ELR (cell line): ENCODE data around the gene ZNF664.
"Not testable (repeated sequence)": the region's sequence is repeated elsewhere in the genome, so short reads cannot be mapped to it uniquely, and the experiment has no call there.

Source experiments
- DNase-seq: peaks from one replicate; pipeline ENCODE4 v3.0.0-alpha.2; 2015; ENCODE audit warnings: low read depth

The ZNF664 gene

GRCh38 chr12:123941624-123942237 lies 31.3 kb upstream of the ZNF664 start:
- DNase-seq: no peak

GRCh38 chr12:123942238-123942653 lies 30.8 kb upstream of the ZNF664 start:
- DNase-seq: peak; percentile 75

DNA sequence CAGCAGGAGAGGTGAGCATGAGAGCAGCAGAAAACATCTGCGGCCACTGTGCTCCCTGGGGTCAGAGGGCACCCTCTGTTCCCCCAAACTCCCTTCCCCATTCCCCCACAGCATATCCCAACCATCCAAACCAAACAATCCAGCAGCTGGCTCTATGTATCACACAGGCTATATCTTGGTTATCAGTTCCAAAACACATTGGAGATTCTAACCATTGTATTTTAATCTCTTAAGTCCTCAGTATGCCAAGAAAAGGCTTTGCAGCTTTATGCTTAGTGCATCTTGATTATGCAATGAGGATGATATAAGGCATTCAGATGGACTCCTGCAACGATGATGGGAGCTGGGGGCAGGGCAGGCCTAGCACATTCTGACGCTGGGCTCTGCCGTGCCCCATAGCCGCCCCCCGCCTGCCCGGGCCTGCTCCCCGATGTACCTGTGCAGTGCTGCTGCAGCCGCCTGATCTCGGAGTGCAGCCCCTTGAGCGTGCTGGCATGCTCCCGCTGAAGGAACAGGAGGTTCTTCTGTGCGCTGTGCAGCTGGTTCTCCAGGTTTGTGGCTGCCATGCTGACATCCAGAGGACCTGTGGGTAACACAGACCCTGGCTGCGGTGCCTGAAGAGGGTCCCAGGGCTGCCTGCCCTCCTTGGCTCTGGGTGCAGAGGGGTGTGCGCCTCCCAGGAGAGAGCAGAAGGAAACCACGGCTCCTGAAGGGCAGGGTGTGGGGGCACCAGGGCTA lies 29.9 kb upstream of the ZNF664 start:
- DNase-seq: no peak

GRCh38 chr12:123943816-123944215 lies 29.2 kb upstream of the ZNF664 start:
- no peak for DNase-seq

DNA sequence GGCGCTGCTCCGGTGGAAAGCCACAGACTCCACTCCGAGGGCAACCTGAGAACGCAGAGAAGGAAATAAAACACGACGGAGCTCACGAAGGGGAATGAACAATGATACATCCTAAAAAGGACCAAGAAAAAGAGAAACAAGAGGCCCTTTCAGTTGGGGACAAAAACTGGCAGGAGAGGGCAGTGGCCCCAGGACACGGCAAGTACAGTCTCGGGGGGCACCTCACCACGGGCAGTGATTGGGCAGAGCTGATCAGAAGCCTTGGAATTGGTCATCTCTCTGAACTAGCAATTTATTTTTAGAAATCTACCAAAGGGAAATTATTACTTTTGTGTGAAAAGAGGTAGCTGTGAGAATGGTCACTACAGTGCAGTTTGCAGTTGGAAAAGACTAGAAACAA lies 28.3 kb upstream of the ZNF664 start:
- no peak for DNase-seq

DNA sequence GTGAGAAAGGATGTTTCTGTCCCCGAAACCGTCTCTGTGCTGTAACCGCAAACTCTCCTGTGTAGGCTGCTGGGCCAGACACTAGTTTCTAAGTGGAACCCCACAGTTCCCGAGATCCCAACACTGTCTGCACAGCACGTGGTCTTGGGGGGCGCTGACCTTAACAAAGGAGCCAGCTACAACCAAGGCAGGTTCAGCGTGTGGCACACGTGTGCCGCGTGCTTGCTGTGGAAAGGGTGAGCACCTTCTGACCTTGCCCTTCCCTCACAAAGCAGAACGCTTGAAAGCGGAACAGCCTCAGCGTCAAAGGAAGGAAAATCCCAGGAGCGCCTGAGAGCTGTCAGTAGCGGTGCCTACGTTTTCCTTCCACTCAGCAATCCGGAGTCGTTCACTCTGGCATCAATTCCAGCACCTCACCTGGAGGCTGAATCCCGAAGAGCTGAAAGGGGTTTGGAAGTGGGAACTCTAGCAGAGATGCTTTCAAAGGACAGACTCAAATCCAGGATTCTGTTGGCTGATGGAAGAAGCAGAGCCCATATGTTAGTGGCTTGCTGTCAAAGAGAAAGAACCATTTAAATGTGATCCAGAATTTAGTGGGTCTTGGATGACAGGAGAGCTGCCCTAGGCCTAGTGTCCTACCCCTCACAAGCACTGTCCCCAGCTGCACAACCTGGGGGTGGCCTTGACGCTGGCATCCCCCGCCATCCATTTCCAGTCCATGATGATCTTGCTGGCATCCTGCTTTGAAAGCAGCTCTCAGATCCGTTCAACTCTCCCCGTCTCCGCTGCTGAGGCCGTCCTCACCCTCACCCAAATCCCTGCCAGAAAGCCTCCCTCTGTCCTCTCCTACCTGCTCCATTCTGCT lies 27.5 kb upstream of the ZNF664 start:
- DNase-seq: no peak

GRCh38 chr12:123946152-123946515 lies 26.9 kb upstream of the ZNF664 start:
- no peak for DNase-seq

DNA sequence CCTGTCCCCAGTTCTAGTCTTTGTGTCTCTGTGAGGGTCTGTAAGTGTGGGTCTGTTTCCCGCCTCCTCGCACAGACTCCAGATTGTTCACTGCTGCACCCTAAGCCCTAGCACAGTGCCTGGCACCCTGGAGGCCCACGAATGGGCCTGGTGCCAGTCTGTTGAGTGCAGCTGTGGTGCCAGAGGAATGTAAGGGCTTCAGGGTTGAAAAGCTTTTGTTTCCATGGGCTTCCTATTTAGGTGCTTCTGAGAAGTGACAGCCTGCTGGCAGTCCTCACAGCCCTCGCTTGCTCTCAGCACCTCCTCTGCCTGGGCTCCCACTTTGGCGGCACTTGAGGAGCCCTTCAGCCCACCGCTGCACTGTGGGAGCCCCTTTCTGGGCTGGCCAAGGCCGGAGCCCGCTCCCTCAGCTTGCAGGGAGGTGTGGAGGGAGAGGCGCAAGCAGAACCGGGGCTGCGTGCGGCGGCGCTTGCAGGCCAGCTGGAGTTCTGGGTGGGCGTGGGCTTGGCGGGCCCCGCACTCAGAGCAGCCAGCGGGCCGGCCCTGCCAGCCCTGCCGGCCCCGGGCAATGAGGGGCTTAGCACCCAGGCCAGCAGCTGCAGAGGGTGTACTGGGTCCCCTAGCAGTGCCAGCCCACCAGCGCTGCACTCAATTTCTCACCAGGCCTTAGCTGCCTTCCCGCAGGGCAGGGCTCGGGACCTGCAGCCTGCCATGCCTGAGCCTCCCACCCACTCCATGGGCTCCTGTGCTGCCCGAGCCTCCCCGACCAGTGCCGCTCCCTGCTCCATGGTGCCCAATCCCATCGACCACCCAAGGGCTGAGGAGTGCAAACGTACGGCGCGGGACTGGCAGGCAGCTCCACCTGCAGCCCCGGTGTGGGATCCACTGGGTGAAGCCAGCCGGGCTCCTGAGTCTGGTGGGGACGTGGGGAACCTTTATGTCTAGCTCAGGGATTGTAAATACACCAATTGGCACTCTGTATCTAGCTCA lies 26.2 kb upstream of the ZNF664 start:
- DNase-seq: not testable (repeated sequence)

- DNase-seq: not testable (repeated sequence)
Observed at GRCh38 chr12:123947531-123947930, 25.5 kb upstream of the ZNF664 start.

DNA sequence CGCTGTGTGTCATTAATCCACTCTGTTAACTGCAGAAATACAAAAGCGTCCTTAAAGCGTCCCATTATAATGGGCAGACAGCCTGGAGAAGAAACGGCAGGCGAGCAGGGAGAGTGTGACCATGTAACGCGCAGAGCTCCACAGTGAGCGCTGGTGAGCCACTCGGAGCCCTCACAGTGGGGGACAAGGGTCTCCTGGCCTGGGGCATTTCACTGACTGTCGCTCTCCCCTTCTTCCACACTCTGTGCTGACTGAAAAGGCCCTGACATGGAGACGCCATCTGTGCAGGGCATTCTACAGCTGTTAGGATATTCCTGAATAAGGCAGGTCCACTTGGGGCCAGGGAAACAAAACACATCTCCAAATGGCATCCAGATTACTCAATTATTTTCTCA lies 24.6 kb upstream of the ZNF664 start:
- no peak for DNase-seq

- no peak for DNase-seq
Observed at GRCh38 chr12:123948796-123949769, 23.9 kb upstream of the ZNF664 start.

DNA sequence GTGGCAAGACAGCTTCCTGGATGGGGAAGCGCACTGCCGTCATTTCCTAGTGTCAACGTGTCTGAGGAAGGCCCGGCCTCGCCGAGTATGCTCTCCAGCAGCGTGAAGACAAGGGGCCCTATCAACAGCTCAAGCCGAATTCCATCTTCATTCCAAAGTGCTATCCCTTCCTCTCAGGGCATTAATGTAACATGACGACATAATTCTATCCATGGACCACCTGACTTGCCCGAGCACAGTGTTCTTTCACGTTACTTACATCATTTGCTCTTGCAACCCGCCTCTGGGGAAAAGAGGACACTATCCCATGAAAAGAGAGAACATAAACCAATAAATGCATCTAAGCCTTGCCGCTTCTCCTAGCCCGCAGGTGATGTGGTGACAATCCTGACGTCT lies 23.2 kb upstream of the ZNF664 start:
- DNase-seq: no peak

DNA sequence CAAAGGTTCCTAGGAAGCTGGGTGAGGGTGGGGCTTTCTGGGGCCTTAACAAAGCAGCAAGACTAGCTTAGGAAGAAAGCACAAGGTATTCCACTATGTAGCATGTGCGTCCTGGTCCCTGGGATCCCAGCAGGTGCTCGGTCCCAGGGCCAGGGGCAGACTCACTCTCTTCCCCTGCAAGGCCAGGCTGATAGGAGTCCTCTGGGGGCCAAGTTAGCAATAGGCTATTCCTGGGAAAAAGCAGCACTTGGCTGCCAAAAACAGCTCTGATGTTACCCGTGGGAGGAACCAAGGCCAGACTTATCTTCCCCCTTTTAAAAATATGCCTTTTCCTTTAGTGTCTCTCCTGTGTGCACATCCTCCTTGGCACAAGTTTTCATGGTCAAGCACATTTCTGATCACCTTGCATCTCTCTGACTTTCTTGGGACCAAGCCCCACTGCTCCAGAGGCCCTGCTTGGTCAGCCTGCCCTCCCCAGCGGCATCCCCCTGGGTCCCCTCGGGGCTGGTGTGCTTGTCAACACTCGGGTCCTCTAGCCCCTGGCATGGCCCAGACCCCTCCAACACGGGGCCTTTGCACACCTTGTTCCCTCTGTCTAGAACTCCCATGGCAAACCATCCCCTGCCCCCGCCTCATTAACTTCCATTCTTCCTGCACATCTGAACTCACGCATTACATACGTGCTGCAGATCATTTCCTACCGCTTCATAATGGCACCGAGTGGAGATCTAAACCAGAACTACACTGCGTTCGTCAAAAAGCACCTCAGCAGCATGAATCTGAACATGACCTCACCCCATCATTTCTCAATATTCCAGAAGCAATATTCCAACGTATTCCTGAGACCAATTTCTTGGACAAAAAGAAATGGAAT lies 22.3 kb upstream of the ZNF664 start:
- DNase-seq: no peak

DNA sequence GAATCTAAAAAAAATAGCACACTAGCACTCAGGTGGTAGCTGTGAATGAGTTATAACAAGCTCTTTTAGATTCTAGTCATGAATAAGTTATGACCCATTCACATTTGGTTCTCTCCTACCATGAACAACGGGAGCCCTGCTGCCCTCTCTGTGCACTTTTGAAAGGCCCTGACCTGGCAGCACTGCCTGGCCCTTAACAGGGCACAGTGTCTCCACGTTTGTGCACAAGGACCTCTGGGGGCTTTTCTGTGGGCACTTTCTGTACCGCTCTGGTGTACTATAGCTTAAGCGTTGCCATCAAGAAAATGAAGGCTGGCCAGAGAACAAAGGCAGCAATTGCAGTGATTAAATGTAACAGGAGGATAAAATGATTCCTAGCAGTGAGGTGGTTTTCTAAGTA lies 21.5 kb upstream of the ZNF664 start:
- DNase-seq: no peak

- no peak for DNase-seq
Observed at GRCh38 chr12:123952037-123952436, 21.0 kb upstream of the ZNF664 start.

DNA sequence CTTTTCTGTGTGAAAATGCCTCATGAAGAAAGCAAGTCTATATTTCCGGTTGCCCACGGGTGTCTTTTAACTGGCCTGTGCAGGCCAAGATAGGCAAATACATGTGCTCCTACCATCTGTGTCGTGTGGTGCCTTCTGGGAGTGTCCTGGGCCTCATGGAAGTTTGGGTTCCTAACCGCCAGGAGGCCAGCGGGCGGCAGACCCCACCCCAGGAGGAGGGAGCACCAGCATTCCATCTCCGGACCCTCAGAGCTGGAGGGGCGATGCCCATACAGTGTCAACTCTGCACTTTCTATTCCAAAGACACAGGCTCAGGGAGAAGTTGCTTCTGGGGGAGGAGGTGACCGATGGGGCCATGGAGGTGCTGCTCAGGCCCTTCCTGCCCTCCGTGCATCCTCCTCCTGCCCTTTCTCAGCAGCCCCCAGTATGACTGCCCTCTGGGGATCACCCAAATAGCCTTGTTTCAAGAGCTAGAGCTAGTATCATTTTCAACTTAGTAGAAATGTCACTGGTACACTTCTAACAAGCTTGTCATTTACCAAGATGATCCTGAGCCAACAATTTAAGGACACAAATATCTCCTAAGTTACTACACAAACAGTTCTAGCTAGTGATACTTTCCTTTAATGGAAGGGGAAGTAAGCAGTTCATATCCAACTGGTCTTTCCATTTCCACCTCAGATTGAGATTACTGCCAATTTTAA lies 18.2 kb upstream of the ZNF664 start:
- no peak for DNase-seq

DNA sequence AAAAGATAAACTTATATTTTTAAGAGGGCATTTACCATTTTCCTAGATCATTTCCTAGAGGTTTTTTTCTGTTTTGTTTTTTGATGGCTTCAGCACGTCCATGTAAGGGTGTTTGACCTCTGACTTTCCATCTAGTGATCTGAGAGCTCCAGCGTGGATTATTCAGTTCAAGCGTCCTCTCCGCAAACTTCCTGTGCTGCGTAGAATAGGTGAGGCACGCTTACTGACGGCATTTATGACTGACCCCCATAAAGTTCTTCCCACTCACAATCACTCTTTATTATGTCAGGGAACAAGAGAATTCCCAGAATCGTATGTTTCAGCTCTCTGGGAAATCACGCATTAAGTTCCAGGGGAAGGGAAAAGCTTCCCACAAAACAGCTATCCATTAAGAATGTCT lies 16.8 kb upstream of the ZNF664 start:
- no peak for DNase-seq

DNA sequence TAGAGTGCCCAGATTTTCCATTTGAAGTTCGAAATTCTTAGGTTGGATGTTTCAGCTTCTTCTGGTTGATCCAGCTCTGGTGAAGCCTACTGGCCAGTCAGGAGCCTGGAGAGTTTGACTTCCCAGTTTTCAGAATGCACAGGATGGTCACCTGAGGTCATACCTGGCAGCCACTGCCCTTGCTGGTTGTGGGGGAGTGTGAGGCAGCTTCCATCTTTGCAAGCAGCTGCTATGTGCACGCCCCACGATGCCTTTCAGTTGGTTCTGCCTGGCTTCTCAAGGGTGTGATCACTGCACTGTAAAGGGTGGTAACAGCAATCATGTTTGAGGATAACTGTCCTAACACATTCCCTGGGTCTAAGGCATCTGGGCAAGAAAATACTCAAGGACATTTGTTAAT lies 15.8 kb upstream of the ZNF664 start:
- no peak for DNase-seq

DNA sequence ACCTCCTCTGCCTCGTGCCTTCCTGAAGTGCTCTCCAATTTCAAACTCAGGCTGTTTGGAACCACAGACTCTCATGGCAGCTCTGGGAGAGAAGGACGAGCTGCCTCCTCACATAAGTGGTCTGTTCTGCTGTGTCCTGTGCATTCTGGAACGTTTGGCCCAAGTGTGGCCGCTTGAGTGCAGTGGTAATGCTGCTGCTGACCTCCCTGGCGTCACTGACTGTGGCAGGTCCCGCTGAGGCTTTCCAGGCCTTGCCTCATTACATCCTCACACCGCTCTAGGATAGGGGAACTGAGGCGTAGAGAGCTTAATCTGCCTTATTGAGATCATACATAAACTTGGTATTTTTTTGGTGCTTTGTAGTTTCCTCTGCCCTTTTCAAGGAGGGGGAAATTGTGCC lies 14.6 kb upstream of the ZNF664 start:
- DNase-seq: no peak
